Panc1 (cell line): ENCODE results near the gene C22orf39. TPM values are rescaled to one million over a fixed set of nuclear protein-coding genes. Genes with fewer than 3 reads are reported as not detected.

ENCODE experiments used
- ATAC-seq: fragments of 200-7000 bp; cut with Tn5 transposase; 2 replicates; pipeline ENCODE4 v1.9.1; 2020; ENCODE audit warnings: mild to moderate bottlenecking, moderate library complexity
- BruUV-seq: library from RNA; stranded (reverse); fragments of 400-500 nt; replicated peaks from 2 replicates; lab custom pipeline; 2021; lab: Mats Ljungman, UMichigan
- CTCF ChIA-PET: fragments of 300-600 bp; sonication (Branson Sonifier 250); formaldehyde crosslinking; loops from one replicate; lab custom pipeline; 2022; ENCODE audit warnings: antibody characterized with exemption; lab: Charles Lee
- POLR2A ChIA-PET: fragments of 300-600 bp; sonication (Branson Sonifier 250); formaldehyde crosslinking; loops from one replicate; lab custom pipeline; 2022; ENCODE audit warnings: antibody characterized with exemption; lab: Charles Lee
- DNase-seq: peaks from one replicate; pipeline ENCODE4 v3.0.0-alpha.2; 2010; ENCODE audit warnings: low read depth, low spot score
- H3K27ac ChIP-seq: 2 replicates; pipeline ENCODE4 v1.5.1; 2011; ENCODE audit warnings: mild to moderate bottlenecking, low read length, inconsistent platforms
- H3K27me3 ChIP-seq: fragments of 200-500 bp; sonication (Bioruptor generic); 2 replicates; pipeline ENCODE4 v1.6.0; 2014; ENCODE audit warnings: low read length, inconsistent platforms; ENCODE audit not compliant: control insufficient read depth, insufficient read depth
- H3K36me3 ChIP-seq: fragments of 200-500 bp; sonication (Bioruptor generic); 2 replicates; pipeline ENCODE4 v1.5.1; 2014; ENCODE audit warnings: inconsistent platforms, mild to moderate bottlenecking, low read length, moderate library complexity; ENCODE audit not compliant: control insufficient read depth, insufficient read depth
- H3K4me1 ChIP-seq: 2 replicates; pipeline ENCODE4 v1.5.1; 2011; ENCODE audit warnings: inconsistent platforms, mild to moderate bottlenecking, low read length, moderate library complexity; ENCODE audit not compliant: control insufficient read depth, insufficient read depth
- H3K4me3 ChIP-seq, 2 experiments: 2 replicates each; pipeline ENCODE4 v1.5.1; 2011 to 2012; ENCODE audit warnings: low read depth in 2 of 2, low read length in 2 of 2, mild to moderate bottlenecking in 2 of 2, inconsistent platforms in 1 of 2, moderate library complexity in 1 of 2
- H3K9me3 ChIP-seq: fragments of 200-500 bp; sonication (Bioruptor generic); 2 replicates; pipeline ENCODE4 v1.5.1; 2014; ENCODE audit warnings: low read depth, mild to moderate bottlenecking, inconsistent platforms, low read length, moderate library complexity; ENCODE audit not compliant: control insufficient read depth, insufficient read depth
- POLR2AphosphoS5 ChIP-seq: IDR thresholded peaks from 2 replicates; pipeline ENCODE4 v1.6.1; 2012; ENCODE audit warnings: mild to moderate bottlenecking, low read depth, low read length, moderate library complexity
- SIN3A ChIP-seq: IDR thresholded peaks from 2 replicates; pipeline ENCODE4 v1.6.1; 2012; ENCODE audit warnings: low read depth, mild to moderate bottlenecking, low read length, moderate library complexity, borderline replicate concordance; ENCODE audit not compliant: insufficient read depth
- TCF7L2 ChIP-seq: IDR thresholded peaks from 2 replicates; pipeline ENCODE4 v1.6.1; 2011; ENCODE audit warnings: mild to moderate bottlenecking, low read depth, low read length, inconsistent platforms
- in situ Hi-C: cut with HindIII; loops from 2 replicates; pipeline ENCODE4 v1.10.0; 2016; ENCODE audit warnings: low sequenced_read_pairs, low pct_unique_long_range_greater_than_20kb
- intact Hi-C: fragments of 100-400 bp; cut with micrococcal nuclease; formaldehyde crosslinking; loops from one replicate; pipeline ENCODE4 v1.10.0; 2022; ENCODE audit not compliant: unreplicated experiment
- total RNA-seq: library from RNA; stranded (reverse); gene quantifications from one replicate; pipeline ENCODE4 v1.2.1, GENCODE V29; 2021; ENCODE audit not compliant: unreplicated experiment
- TF ChIP-seq, protein P1 (sequence below), 2 experiments: IDR thresholded peaks; 2 replicates each; pipeline ENCODE4 v1.6.1; 2011 to 2012; ENCODE audit warnings: low read depth in 2 of 2, control low read depth in 1 of 2, low read length in 1 of 2, mild to moderate bottlenecking in 1 of 2, moderate library complexity in 1 of 2; ENCODE audit not compliant: insufficient read depth in 1 of 2
- TF ChIP-seq, protein P2 (sequence below): fragments of 450-650 bp; IDR thresholded peaks from 2 replicates; pipeline ENCODE4 v1.5.1; 2017; ENCODE audit warnings: mild to moderate bottlenecking

C22orf39 gene
- total RNA-seq, 1 experiment from 2014 or later: 20.5 TPM

DNA sequence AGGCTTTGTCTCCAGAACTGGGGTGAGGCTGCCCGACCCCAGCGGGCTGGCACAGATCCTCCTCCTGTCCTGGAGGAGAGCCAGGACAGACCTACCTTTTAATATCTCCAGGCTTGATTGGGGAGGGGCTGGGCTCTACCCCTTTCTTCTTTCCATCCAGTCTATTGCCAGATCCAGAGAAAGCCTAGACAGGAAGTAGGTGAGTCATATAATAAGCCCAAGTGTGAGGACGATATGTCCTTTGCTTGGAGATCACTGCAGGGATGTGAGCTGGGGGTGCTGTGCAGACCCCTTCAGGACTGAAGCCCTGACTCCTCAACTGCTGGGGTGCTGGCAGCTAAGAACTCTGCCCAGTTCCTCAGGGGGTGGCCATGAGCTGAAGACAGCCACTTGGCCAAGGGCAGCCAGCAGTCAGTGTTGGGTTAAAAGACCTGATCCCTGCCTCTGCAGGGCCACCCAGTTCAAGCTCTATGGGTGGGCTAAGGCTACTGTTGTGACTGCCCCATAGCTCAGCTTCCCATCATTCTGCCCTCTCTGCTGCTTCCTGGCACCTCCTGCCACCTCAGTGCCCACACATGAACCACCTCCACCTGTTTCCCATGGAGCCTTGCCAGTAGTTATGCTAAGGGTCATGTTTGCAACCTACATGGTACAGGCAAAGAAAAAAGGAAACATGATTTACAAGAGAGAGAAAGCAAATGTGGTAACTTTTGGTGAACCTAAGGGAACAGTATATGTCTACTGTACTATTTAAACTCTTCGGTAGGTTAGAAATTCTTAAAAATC, 8.3 kb upstream of the C22orf39 start:
- Histone ChIP-seq H3K9me3 (no peaks in the 10 kb centered on the region), H3K4me3 (no peak overlapping the region), H3K4me1 (no peaks in the 10 kb centered on the region), H3K27me3 (no peaks in the 10 kb centered on the region), H3K36me3 (peaks cover 3% of the 10 kb centered on the region; the same call in 1 of the 2 replicates), H3K27ac (no peak overlapping the region)
- no peak for ATAC-seq
- TF ChIP-seq SIN3A: no peak
- TF ChIP-seq, protein P1, sequence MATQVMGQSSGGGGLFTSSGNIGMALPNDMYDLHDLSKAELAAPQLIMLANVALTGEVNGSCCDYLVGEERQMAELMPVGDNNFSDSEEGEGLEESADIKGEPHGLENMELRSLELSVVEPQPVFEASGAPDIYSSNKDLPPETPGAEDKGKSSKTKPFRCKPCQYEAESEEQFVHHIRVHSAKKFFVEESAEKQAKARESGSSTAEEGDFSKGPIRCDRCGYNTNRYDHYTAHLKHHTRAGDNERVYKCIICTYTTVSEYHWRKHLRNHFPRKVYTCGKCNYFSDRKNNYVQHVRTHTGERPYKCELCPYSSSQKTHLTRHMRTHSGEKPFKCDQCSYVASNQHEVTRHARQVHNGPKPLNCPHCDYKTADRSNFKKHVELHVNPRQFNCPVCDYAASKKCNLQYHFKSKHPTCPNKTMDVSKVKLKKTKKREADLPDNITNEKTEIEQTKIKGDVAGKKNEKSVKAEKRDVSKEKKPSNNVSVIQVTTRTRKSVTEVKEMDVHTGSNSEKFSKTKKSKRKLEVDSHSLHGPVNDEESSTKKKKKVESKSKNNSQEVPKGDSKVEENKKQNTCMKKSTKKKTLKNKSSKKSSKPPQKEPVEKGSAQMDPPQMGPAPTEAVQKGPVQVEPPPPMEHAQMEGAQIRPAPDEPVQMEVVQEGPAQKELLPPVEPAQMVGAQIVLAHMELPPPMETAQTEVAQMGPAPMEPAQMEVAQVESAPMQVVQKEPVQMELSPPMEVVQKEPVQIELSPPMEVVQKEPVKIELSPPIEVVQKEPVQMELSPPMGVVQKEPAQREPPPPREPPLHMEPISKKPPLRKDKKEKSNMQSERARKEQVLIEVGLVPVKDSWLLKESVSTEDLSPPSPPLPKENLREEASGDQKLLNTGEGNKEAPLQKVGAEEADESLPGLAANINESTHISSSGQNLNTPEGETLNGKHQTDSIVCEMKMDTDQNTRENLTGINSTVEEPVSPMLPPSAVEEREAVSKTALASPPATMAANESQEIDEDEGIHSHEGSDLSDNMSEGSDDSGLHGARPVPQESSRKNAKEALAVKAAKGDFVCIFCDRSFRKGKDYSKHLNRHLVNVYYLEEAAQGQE (IDR thresholded peaks at IDR 0.05; ENCODE audit: insufficient read depth in 1 of 2, low read depth in 2 of 2, low read length in 1 of 2): no peak
- TF ChIP-seq, protein P2, sequence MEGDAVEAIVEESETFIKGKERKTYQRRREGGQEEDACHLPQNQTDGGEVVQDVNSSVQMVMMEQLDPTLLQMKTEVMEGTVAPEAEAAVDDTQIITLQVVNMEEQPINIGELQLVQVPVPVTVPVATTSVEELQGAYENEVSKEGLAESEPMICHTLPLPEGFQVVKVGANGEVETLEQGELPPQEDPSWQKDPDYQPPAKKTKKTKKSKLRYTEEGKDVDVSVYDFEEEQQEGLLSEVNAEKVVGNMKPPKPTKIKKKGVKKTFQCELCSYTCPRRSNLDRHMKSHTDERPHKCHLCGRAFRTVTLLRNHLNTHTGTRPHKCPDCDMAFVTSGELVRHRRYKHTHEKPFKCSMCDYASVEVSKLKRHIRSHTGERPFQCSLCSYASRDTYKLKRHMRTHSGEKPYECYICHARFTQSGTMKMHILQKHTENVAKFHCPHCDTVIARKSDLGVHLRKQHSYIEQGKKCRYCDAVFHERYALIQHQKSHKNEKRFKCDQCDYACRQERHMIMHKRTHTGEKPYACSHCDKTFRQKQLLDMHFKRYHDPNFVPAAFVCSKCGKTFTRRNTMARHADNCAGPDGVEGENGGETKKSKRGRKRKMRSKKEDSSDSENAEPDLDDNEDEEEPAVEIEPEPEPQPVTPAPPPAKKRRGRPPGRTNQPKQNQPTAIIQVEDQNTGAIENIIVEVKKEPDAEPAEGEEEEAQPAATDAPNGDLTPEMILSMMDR: no peak
- no peak for TF ChIP-seq TCF7L2
- TF ChIP-seq POLR2AphosphoS5: no peak
- no TSS peak for BruUV-seq
- POLR2A ChIA-PET: no interaction called here
- CTCF ChIA-PET: interaction anchor here (0.6 kb wide), 1 partner anchor 129 kb away, joined by 6 read pairs; no protein-coding TSS in a partner anchor
- intact Hi-C loops (no loop called here), in situ Hi-C loops (no loop called here)
- no peak for DNase-seq

DNA sequence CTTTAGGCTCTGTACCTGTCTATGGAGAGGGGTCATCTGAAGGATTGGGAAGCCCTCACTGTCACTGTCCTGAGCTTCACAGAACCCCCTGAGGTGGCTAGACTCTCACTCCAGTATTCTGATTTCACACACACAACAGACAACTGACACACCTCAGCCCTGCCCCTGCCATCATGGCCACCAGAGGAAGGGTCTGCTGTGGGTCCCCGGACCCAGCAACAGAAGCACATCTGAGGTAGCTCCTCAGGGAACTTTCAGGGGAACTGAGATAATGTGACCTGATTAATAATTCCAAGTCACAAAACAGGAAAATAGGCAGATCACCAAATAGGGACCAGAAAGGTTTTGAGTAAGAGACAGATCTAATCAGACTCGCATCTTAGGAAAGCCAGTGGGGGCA, 7.5 kb upstream of the C22orf39 start:
- BruUV-seq: no TSS peak
- Histone ChIP-seq H3K4me3 (no peak overlapping the region), H3K36me3 (peaks cover 3% of the 10 kb centered on the region; the same call in 1 of the 2 replicates), H3K27me3 (no peaks in the 10 kb centered on the region), H3K27ac (no peak overlapping the region), H3K9me3 (no peaks in the 10 kb centered on the region), H3K4me1 (no peaks in the 10 kb centered on the region)
- in situ Hi-C loops (no loop called here), intact Hi-C loops (no loop called here)
- POLR2A ChIA-PET: no interaction called here
- no peak for ATAC-seq
- no peak for DNase-seq
- CTCF ChIA-PET: no interaction called here
- TF ChIP-seq SIN3A (no peak), TCF7L2 (no peak), POLR2AphosphoS5 (no peak)
- TF ChIP-seq, protein P1 (IDR thresholded peaks at IDR 0.05; ENCODE audit: insufficient read depth in 1 of 2, low read depth in 2 of 2, low read length in 1 of 2): no peak
- TF ChIP-seq, protein P2: no peak
